GM18909 (cell line): ENCODE measurements around the gene TEAD1.

ENCODE experiments used
- ATAC-seq: cut with Tn5 transposase; IDR thresholded peaks from one replicate; pipeline ENCODE4 v1.9.1; 2021; ENCODE audit warnings: mild to moderate bottlenecking; ENCODE audit not compliant: unreplicated experiment, poor library complexity

TEAD1 gene

DNA sequence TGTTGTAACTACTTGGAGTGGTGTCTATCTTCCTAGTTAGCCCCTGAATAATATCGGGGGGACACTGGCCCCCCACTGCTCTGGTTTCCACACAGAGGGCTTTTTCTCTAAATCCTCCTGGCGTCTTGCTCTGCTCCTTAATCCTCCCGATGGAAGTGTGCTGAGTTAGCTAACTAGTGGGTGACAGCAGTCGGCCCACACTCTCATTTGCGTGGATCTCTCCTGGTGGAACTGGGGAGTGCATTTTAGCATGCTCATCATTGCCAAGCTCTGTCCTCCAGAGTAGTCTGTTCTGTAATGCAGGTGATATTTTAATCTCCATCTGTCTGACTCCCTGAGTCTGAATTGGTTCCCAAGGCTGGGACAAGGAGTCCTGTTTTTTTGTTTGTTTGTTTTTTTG is 288.8 kb downstream of the TEAD1 start:
- no peak for ATAC-seq

DNA sequence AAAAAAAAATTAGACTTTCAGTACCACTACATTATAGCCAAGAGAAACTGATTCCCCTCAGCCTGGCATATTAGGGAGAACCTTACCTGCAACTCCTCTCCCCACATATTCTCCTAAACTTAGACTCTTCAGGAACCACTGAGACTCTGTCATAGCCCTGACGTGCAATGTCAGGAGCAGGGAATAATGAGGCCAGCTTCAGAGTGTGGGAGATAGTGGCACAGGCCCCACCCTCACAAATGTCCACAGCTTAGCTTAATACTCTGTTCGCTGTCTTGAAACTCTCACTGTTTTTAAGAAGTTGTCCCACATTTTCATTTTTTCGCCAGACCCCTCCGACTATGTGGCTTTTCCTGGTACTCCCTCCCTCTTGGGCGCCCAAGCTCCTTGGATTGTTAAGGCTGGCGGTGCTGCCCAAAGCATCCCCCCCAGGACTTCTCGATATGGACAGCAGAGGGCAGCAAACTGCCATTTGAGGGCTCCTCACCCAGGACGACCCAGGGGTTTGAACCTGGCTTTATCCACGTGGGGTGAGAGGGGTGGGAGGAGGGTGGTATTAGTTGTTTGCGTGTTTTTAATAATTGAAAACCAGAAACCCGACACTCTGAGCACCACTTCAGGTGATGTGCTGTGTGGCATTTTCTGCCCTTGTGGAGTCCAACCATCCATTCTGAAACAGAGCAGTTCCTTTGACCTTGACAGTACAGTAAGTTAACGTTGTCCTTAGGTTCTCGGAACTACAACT is 289.7 kb downstream of the TEAD1 start:
- ATAC-seq = peak; percentile 80

DNA sequence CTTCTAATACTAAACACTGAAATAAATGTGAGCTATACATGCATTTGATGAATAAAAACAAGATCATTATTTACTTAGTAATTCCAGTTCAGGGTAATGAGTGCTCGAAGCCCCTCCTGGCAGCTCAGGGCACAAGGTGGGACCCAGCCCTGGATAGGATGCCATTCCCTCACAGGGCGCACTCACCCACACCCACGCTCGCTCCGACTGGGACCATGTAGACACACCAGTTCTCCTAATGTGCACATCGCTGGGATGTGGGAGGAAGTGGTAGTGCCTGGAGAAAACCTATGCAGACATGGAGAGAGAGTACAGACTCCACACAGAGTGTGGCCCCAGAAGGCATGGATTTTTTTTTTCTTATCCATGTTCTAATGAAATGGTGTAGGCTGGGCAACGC is 290.4 kb downstream of the TEAD1 start:
- no peak for ATAC-seq

DNA sequence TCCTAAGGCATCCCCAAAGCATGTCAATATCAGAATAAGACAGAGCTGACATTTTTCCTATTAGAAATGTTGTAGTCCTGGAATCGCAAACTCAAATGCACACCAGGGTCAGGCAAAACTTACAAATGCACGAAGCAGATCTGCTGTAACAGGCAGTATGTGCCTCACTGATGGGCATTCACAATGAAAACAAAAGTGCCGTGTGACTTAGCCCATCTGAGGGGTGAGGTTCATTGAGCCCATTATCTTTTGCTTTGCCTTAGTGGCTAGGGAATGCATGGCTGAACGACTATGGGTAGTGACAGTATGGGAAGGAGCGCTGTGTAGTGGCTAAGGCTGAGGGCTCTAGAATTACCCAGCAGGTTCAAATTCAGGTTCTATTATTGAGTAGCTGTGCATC is 291.8 kb downstream of the TEAD1 start:
- no peak for ATAC-seq

DNA sequence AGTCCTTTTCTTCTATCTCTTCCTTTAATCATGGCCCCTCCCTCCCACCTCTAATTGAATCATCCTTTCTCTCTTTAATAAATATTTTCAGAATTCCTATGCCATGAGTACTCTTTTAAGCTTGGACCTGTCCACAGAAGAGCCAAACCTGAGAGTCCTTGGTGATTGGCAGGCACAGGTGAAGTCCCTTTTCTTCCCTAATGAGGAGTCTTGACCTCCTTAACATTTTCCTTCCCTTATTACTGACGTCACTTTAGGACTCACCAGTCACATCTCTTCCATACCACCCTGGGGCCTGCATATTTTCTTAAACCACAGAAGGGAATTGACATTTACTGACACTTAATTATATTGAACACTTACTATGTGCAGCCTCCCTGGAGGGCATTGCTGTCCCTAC is 293.9 kb downstream of the TEAD1 start:
- ATAC-seq = no peak

DNA sequence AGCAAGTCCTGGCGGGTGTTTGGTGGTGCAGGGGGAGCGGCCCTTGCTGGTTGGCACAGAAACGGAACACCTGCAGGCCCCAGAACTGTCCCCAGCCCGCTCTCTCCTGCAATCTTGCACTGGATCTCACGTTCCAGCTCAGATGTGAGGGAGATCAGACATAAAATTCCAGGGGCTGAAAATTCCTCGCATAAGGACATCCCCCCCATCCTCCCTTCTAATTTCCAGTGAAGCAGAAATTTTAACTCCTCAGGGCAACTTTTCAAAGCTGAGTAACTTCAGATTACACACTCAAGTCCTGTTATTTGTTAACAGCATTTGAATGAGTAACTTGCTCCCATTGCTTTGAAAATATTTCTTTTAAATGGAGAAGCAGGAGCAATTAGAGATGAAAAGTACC is 294.6 kb downstream of the TEAD1 start:
- ATAC-seq = no peak

DNA sequence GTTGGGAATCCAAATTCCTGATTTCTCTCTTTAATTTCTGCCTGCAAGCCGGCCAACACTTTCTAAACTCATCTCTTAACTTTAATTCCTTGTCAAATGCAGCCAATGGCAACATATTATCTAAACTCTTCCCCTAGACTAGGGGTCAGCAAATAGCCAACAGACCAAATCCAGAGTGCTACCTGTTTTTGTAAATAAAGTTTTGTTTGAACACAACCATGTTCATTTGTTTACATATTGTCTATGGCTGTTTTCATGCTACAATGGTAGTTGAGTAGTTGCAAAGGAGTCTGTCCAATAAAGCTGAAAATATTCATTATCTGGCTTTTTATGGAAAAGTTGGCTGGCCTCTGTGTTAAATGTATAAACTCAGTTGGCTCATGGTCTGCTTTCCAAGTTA is 297.7 kb downstream of the TEAD1 start:
- ATAC-seq = no peak

DNA sequence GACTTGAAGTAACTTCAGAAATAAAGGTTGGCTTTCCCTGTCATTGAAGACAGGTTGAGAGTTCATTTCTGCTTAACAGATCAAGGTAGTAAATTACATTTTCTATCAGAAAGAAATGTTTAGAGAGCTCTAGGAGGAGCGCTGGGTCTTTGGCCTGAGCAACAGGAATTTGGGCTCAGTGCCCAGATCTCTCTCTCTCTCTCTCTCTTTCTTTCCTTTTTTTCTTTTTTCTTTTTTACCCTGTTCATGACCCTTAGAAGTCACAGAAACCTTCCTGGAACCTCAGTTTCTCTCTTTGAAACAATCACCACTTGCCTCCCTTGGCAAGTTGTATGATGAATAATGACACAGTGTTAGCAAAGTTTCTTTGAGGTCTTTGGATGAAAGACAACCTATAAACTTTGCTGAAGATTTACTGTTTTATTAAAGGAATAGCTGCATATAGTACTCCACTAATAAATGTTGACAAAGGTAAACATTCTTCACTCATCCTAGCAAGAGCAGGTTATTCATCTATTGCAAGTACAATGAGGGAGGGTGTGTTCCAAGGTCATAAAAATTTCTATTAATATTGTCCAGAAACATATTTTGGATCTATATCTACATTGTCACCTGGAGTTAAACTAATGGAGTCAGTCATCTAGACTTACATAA is 299.4 kb downstream of the TEAD1 start:
- ATAC-seq = no peak

DNA sequence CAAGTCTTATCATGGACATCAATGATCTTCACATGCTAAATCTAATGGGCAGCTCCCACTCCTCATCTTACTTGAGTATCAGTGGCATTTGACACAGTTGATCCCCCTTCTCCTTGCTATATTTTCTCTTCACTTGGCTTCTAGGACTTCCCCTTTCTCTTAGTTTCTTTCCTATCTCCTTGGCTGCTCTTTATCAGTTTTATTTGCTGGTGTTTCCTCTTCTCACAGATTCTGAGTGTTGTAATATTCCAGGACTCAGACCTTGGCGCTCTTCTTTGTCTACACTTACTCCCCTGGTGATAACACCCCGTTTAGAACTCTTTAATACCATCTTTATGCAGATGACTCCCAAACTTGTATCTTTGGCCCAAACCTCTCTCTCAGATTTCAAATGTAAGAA is 301.0 kb downstream of the TEAD1 start:
- no peak for ATAC-seq

DNA sequence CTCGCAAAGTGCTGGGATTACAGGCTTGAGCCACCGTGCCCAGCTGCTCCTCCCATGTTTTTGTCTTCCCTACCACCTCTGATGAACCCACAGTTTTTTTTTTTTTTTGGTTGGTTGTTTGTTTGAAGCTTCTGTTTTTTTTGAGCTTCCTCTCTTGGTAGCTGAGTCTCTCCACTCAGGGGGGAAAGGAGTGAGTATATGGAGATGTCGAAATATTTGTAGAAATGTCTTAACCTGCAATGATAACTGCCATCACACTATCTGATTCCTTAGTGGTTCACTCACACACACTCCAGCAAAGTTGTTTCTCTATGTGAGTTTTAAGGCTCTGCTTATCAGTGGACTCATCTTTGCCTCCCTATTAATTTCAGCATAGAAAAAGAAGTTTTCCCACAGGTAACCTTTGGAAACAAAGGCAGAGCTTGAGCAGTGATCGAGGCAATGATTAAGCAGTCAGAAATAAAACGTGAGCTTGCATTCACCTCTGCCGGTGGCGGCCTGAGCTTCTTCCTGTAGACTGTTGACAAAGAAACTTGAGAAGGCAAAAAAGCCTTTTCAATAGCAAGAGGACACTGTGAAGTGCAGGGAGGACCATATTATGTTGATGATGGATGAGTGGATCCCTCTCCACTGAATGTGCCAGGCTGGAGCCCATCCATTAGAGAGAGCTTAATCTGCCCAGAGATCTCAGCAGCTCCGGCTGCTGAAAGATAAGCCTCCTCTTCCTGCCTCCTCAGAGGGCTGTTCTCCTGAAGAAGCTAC is 305.9 kb downstream of the TEAD1 start:
- no peak for ATAC-seq

DNA sequence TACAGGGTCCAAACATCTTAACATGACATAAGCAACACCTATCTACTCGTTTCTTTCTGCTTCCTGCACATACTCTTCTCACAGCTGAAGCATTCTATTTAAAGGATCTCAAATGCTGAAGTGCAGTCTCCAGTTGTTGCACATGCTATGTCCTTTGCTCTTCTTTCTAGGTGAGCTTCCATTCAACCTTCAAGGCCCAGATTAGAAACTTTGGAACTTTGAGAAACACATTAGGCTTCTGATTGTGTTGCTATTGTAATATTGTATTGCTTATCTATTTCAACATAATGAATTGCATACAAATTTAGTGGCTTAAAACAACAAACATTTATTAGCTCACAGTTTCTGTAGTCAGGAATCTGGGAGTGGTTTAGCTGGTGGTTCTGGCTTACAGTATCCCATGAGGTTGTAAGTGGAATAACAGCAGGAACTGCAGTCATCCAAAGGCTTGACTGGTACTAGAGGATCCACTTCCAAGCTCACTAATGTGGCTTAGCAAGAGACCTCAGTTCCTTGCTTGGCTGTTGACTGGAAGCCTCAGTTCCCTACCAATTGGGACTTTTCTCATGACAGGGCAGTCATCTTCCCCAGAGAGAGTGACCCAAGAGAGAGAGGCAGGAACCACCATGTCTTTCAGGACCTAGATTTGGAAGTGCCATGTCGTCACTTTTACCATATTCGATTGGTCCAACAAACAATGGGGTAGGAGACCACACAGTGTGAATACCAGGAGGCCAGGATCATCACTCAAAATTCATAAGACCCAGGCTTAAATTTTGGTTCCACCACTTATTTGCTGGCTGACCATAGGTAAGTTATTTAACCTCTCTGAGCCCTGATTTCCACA is 307.7 kb downstream of the TEAD1 start:
- no peak for ATAC-seq

DNA sequence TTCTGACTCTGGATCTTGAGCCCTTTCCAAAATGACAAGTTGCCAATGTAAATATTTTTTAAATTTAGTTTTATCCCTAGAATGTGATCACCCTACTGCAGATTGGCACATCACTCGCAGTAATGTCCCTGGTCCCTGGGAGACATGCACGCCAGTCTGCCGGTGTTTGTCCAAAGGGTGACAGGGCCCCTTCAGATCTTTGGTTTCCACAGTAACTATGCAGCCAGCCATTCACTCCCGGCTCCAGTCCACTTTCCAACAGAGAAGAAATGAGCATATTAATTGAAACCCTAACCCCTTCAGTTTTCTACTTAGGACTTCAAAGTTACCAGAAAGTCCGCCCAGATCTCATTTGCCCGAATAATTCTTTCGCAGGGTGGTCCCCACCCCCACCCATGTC is 309.1 kb downstream of the TEAD1 start:
- ATAC-seq = no peak

DNA sequence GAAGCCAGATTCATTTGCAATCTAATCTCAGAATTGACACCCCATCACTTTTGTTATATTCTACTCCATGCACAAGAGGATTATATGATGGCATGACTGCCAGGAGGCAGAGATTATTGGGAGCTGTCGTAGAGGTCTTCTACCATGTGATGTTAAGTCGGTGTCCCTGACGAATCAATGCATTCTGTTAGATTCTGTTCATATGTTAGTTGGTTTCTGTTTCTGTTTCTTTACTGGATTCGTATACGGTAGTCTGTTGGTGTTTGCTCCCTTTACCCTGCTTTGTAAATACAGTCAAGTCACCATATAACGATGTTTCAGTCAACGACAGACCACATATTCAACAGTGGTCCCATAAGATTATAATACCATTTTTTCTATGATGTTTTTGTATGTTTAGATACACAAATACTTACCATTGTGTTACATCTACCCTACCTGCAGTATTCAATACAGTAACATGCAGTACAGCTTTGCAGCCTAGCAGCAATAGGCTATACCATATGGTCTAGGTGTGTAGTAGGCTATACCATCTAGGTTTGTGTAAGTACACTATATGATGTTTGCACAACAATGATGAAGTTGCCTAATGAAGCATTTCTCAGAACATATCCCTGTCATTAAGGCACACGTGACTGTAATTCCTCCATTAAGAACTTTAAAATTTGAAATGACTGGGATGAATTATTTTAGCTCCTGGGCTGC is 312.1 kb downstream of the TEAD1 start:
- no peak for ATAC-seq

DNA sequence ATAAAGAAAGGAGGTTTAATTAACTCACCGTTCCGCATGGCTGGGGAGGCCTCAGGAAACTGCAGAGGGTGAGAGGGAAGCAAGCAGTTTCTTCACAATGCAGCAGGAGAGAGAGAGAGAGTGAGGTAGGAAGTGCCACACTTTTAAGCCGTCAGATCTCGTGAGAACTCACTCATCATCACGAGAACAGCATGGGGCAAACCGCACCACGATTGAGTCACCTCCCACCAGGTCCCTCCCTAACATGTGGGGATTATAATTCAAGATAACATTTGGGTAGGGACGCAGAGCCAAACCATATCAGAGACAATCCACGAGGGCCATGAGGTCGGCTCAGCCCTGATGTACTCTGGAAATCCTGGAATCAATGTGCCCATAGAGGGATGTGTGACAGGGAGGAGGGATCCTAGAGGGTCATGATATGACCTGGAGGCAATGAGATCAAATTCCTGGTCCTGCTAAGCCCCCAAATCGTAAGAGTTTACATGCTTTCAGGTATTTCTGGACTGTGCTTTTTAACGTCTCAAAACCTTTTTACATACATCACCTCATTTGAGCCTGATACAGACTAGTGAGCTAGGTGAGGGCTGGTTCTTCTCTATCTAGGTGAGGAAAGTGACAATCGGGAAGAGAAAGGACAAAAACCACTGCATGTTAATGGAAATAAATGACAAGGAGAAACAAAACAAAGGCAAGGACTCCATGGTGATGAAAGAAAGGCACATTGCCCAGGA is 315.4 kb downstream of the TEAD1 start:
- ATAC-seq = no peak

DNA sequence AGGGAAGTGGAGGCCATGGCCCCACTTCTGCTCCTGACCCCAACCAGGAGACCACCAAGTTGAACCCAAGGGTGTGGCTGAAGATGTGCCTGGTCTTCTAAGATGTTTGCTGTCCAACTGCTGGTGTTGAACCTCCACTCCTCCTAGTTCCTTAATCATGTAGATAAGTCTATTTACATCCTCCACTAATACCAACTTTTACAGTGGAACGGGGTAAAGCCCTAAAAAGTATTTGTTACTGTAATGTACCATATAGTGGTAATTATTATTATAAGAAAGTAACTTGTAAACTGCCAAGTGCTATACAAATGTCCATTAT is 315.9 kb downstream of the TEAD1 start:
- no peak for ATAC-seq

DNA sequence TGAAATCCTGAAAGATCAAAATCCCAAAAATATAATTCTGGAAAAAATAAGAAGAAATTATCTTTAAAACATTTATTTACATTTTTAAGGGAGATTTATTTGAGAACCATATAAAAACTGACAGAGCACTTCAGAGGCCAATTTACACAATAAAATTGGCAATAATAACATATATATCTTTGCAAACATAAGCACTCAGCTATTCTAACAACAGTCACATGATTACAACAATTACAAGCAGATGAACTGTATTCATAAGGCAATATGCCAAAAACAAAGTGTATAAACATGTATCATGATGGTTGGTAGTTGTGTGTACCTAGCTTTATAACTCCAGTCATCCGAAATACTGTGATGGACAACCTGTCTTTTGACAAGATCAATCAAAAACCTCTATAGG is 317.2 kb downstream of the TEAD1 start:
- ATAC-seq = no peak

DNA sequence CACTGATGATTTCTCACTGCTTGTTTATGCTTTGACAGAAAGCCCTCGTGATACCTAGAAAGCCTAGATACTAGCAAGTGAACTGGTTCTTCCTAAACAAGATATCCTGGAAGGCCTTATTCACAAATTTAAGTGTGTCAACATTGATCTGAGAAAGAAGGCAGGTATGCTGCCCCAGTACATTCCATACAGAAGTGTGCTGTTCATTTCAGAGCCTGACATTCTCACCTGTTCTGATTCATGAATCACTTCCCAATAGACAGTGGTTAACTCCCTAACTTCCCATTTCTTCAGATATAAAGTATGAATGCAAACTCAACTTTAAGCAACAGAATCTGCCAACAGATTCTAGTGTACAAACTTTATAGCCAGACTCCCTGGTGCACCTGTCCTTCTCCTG is 319.4 kb downstream of the TEAD1 start:
- ATAC-seq = no peak
